CD14-positive monocyte (primary cell): Measurements from ENCODE around the gene ADSS1. TPM values are rescaled to one million over a fixed set of nuclear protein-coding genes. Genes with fewer than 3 reads are reported as not detected.
A peak's percentile ranks its signal among the peaks of the same experiment; 100 is the strongest.

Source experiments
- DNase-seq, 3 donors: peaks; one replicate each; pipeline ENCODE4 v3.0.0-alpha.2; 2011 to 2022
- H2AFZ ChIP-seq: 2 replicates; pipeline ENCODE4 v1.6.0; 2012; ENCODE audit warnings: mild to moderate bottlenecking, low read depth, low read length, inconsistent platforms; ENCODE audit not compliant: insufficient read depth, poor library complexity, severe bottlenecking
- H3K27ac ChIP-seq, 2 donors: 1 replicate in 1 of 2; 2 replicates in 1 of 2; pipeline ENCODE4 v1.5.1; 2012 to 2013; ENCODE audit warnings: low read length in 2 of 2, control low read depth in 1 of 2, inconsistent platforms in 1 of 2, low read depth in 1 of 2, mild to moderate bottlenecking in 1 of 2
- H3K27me3 ChIP-seq, 2 donors: one replicate each; pipeline versions ENCODE4 v1.6.0 to v1.6.1; 2011 to 2013; ENCODE audit warnings: low read length in 2 of 2; ENCODE audit not compliant: control insufficient read depth in 2 of 2, insufficient read depth in 2 of 2
- H3K36me3 ChIP-seq, 2 donors: replicated peaks in 1 of 2; 1 replicate in 1 of 2; 2 replicates in 1 of 2; pipeline versions ENCODE4 v1.5.1 to v1.6.1; 2012 to 2013; ENCODE audit warnings: low read length in 2 of 2, control low read depth in 1 of 2, inconsistent platforms in 1 of 2, mild to moderate bottlenecking in 1 of 2; ENCODE audit not compliant: insufficient read depth in 2 of 2, control insufficient read depth in 1 of 2
- H3K4me1 ChIP-seq, 2 donors: 1 replicate in 1 of 2; 2 replicates in 1 of 2; pipeline versions ENCODE4 v1.5.1 to v1.6.1; 2012 to 2013; ENCODE audit warnings: low read length in 2 of 2, control low read depth in 1 of 2, inconsistent platforms in 1 of 2, mild to moderate bottlenecking in 1 of 2, moderate library complexity in 1 of 2; ENCODE audit not compliant: insufficient read depth in 2 of 2, control insufficient read depth in 1 of 2
- H3K4me2 ChIP-seq: replicated peaks from 2 replicates; pipeline ENCODE3; 2012; ENCODE audit warnings: low read length, moderate library complexity, mild to moderate bottlenecking; ENCODE audit not compliant: poor library complexity, severe bottlenecking; ENCODE audit errors: extremely low read depth
- H3K4me3 ChIP-seq, 3 experiments: fragments of 200-600 bp in 1 of 3; sonication (generic) in 1 of 3; replicated peaks in 1 of 3; 1 replicate in 2 of 3; 2 replicates in 1 of 3; pipeline ENCODE4 v1.5.1; 2011 to 2013; ENCODE audit warnings: low read length in 3 of 3, mild to moderate bottlenecking in 3 of 3, control low read depth in 2 of 3, low read depth in 2 of 3, inconsistent platforms in 1 of 3, moderate library complexity in 1 of 3
- H3K79me2 ChIP-seq: 2 replicates; pipeline ENCODE4 v1.6.0; 2012; ENCODE audit warnings: mild to moderate bottlenecking, control low read depth, inconsistent platforms, low read length, moderate library complexity; ENCODE audit not compliant: insufficient read depth
- H3K9ac ChIP-seq: 2 replicates; pipeline ENCODE4 v1.6.0; 2017; ENCODE audit warnings: low read length, mild to moderate bottlenecking; ENCODE audit not compliant: insufficient read depth, poor library complexity, severe bottlenecking
- H3K9me3 ChIP-seq, 2 donors: replicated peaks in 1 of 2; 1 replicate in 1 of 2; 2 replicates in 1 of 2; pipeline versions ENCODE4 v1.5.1 to v1.6.1; 2012 to 2013; ENCODE audit warnings: low read length in 2 of 2, control low read depth in 1 of 2; ENCODE audit not compliant: control insufficient read depth in 1 of 2, insufficient read depth in 1 of 2
- H4K20me1 ChIP-seq: 2 replicates; pipeline ENCODE4 v1.6.0; 2012; ENCODE audit warnings: mild to moderate bottlenecking, low read length, control low read depth, moderate library complexity; ENCODE audit not compliant: insufficient read depth
- H3K27ac Mint-ChIP-seq, 7 donors: one replicate each; pipeline ENCODE4 v1.8.0; 2020; ENCODE audit warnings: mild to moderate bottlenecking in 7 of 7, mixed read lengths in 7 of 7, moderate library complexity in 6 of 7, inconsistent platforms in 2 of 7
- H3K27me3 Mint-ChIP-seq, 3 donors: one replicate each; pipeline ENCODE4 v1.8.0; 2021 to 2022; ENCODE audit warnings: low read depth in 3 of 3, mild to moderate bottlenecking in 3 of 3, mixed read lengths in 3 of 3, moderate library complexity in 3 of 3, inconsistent platforms in 1 of 3
- H3K36me3 Mint-ChIP-seq, 2 donors: one replicate each; pipeline ENCODE4 v1.8.0; 2020; ENCODE audit warnings: mixed read lengths in 2 of 2, inconsistent platforms in 1 of 2, mild to moderate bottlenecking in 1 of 2
- H3K4me1 Mint-ChIP-seq: one replicate; pipeline ENCODE4 v1.8.0; 2020; ENCODE audit warnings: mild to moderate bottlenecking, mixed read lengths
- H3K4me3 Mint-ChIP-seq, 2 donors: one replicate each; pipeline ENCODE4 v1.8.0; 2020; ENCODE audit warnings: mild to moderate bottlenecking in 2 of 2, mixed read lengths in 2 of 2, moderate library complexity in 1 of 2
- H3K9me3 Mint-ChIP-seq, 7 donors: one replicate each; pipeline ENCODE4 v1.8.0; 2020 to 2022; ENCODE audit warnings: mixed read lengths in 7 of 7, mild to moderate bottlenecking in 6 of 7, moderate library complexity in 6 of 7, inconsistent platforms in 2 of 7
- CTCF ChIP-seq: fragments of 200-600 bp; IDR thresholded peaks from one replicate; pipeline ENCODE4 v1.8.0; 2022; ENCODE audit warnings: antibody characterized with exemption, mild to moderate bottlenecking
- WGBS: methylation state at CpG from one replicate; pipeline ENCODE4 v1.1.5; 2013; ENCODE audit warnings: missing lambda C conversion rate; ENCODE audit not compliant: insufficient coverage; 5-methylcytosine and 5-hydroxymethylcytosine counted together
- intact Hi-C, 2 donors: fragments of 100-400 bp; cut with micrococcal nuclease; formaldehyde crosslinking; loops; one replicate each; pipeline versions ENCODE4 v1.15.0 to v1.15.1; 2023
- polyA plus RNA-seq, 3 donors: library from polyadenylated mRNA; depleted of rRNA in 1 of 3; unstranded in 2 of 3; stranded (reverse) in 1 of 3; fragments of 300-500 nt in 2 of 3; fragments of >200 nt in 1 of 3; fragmentation: Illumina TruSeq in 2 of 3; gene quantifications; 1 replicate in 2 of 3; 2 replicates in 1 of 3; pipeline ENCODE4 v1.2.3, GENCODE V29; 2012 to 2021

ADSS1 gene
- polyA plus RNA-seq, 3 donors = 0.61 to 3.7 (median 0.64) TPM

- Histone ChIP-seq H3K36me3 (peaks cover 20 to 32% of the 10 kb centered on the region in 2 donors), H3K4me2 (peak within 1 kb of the TSS; percentile 87), H3K4me3 (peak within 1 kb of the TSS; percentile 64 to 91 (median 88)), H4K20me1 (peaks cover 31% of the 10 kb centered on the region), H3K27ac (peak within 1 kb of the TSS; percentile 83 to 95), H3K4me1 (peaks cover 19 to 37% of the 10 kb centered on the region in 2 donors), H3K9me3 (no peaks in the 10 kb centered on the region), H2AFZ (peak within 1 kb of the TSS; percentile 93), H3K9ac (peak within 1 kb of the TSS; percentile 99), H3K27me3 (no peaks in the 10 kb centered on the region), H3K79me2 (peaks cover 44% of the 10 kb centered on the region)
- peaks cover 0 to 8% (median 2%) of the 10 kb centered on the region in 7 donors for H3K9me3 Mint-ChIP-seq
- H3K36me3 Mint-ChIP-seq = peaks cover 19 to 27% of the 10 kb centered on the region in 2 donors
- H3K4me1 Mint-ChIP-seq = peaks cover 25% of the 10 kb centered on the region
- peak; percentile 97 to 100 (median 100) for DNase-seq
- intact Hi-C loops = loop anchor here in 1 of 2 donors (5.0 kb wide), 1 partner anchor 739 kb away; the partner anchor contains the start of gene TEDC1
- WGBS = under 1% methylated on average over 89 of the region's 95 CpGs
- peak within 1 kb of the TSS; percentile 85 to 97 (median 93) for H3K27ac Mint-ChIP-seq
- TF ChIP-seq CTCF = no peak
- no peaks in the 10 kb centered on the region for H3K27me3 Mint-ChIP-seq
- peak within 1 kb of the TSS; percentile 83 to 90 for H3K4me3 Mint-ChIP-seq
Observed at GRCh38 chr14:104752735-104753527, 28.9 kb downstream of the ADSS1 start, which contains the start of gene SIVA1. Gene SIVA1, plus strand, starts transcription at chr14:104753147. Its CDS starts 55 bp downstream, at chr14:104753202.

GRCh38 chr14:104753528-104754212, 29.6 kb downstream of the ADSS1 start:
- H3K36me3 ChIP-seq = peaks cover 20 to 40% of the 10 kb centered on the region in 2 donors
- 3% methylated on average over 27 of the region's 30 CpGs for WGBS
- intact Hi-C loops = loop anchor here in 1 of 2 donors (5.0 kb wide), 1 partner anchor 739 kb away; the partner anchor contains the start of gene TEDC1
- peaks cover 0 to 8% (median 2%) of the 10 kb centered on the region in 7 donors for H3K9me3 Mint-ChIP-seq
- DNase-seq = peak in 1 of 3 donors; percentile 22
- no peaks in the 10 kb centered on the region for H3K27me3 Mint-ChIP-seq
- peak overlapping the region; percentile 99 for H3K9ac ChIP-seq
- no peaks in the 10 kb centered on the region for H3K9me3 ChIP-seq
- peak overlapping the region; percentile 64 to 91 (median 88) for H3K4me3 ChIP-seq
- H3K27ac ChIP-seq = peak overlapping the region; percentile 24 to 95
- H3K4me1 ChIP-seq = peaks cover 19 to 30% of the 10 kb centered on the region in 2 donors
- H3K4me1 Mint-ChIP-seq = peaks cover 18% of the 10 kb centered on the region
- H3K4me3 Mint-ChIP-seq = peak overlapping the region; percentile 83 to 90
- peak overlapping the region; percentile 93 for H2AFZ ChIP-seq
- no peak for TF ChIP-seq CTCF
- peak overlapping the region; percentile 25 to 90 (median 82) for H3K27ac Mint-ChIP-seq
- H3K36me3 Mint-ChIP-seq = peaks cover 24 to 34% of the 10 kb centered on the region in 2 donors
- H3K4me2 ChIP-seq = peak overlapping the region; percentile 87
- H4K20me1 ChIP-seq = peaks cover 33% of the 10 kb centered on the region
- no peaks in the 10 kb centered on the region for H3K27me3 ChIP-seq
- peaks cover 44% of the 10 kb centered on the region for H3K79me2 ChIP-seq
